Esophagus squamous epithelium (tissue), 5 donors: ENCODE results near the gene MICAL3. TPM values are rescaled to one million over a fixed set of nuclear protein-coding genes. Genes with fewer than 3 reads are reported as not detected.

Source experiments
- DNase-seq: peaks from one replicate; lab custom pipeline; 2025; lab: John Stamatoyannopoulos, UW
- H3K27ac ChIP-seq, 4 donors: fragments of 200-600 bp; sonication (generic); one replicate each; pipeline ENCODE4 v1.5.1; 2016 to 2019; ENCODE audit warnings: mild to moderate bottlenecking in 1 of 4
- H3K27me3 ChIP-seq, 4 donors: fragments of 200-600 bp; sonication (generic); 1 replicate in 3 of 4; 2 replicates in 1 of 4; pipeline versions ENCODE4 v1.5.1 to v1.6.0; 2017 to 2021; ENCODE audit warnings: antibody characterized with exemption in 1 of 4
- H3K36me3 ChIP-seq, 3 donors: fragments of 200-600 bp; sonication (generic); one replicate each; pipeline ENCODE4 v1.5.1; 2016 to 2019
- H3K4me1 ChIP-seq, 3 donors: fragments of 200-600 bp; sonication (generic); one replicate each; pipeline ENCODE4 v1.5.1; 2017 to 2019
- H3K4me3 ChIP-seq, 4 donors: fragments of 200-600 bp; sonication (generic); 1 replicate in 3 of 4; 2 replicates in 1 of 4; pipeline ENCODE4 v1.5.1; 2016 to 2019; ENCODE audit warnings: mild to moderate bottlenecking in 2 of 4, moderate library complexity in 1 of 4
- H3K9me3 ChIP-seq, 3 donors: fragments of 200-600 bp; sonication (generic); one replicate each; pipeline ENCODE4 v1.5.1; 2016 to 2019
- CTCF ChIP-seq, 6 experiments: fragments of 450-650 bp in 4 of 6; fragments of 200-600 bp in 2 of 6; sonication (generic) in 2 of 6; IDR thresholded peaks; one replicate each; pipeline ENCODE4 v1.5.1; 2016 to 2019; ENCODE audit warnings: antibody characterized with exemption in 6 of 6, mild to moderate bottlenecking in 4 of 6, moderate library complexity in 4 of 6
- POLR2A ChIP-seq, 4 donors: fragments of 450-650 bp; IDR thresholded peaks; one replicate each; pipeline ENCODE4 v1.6.1; 2017; ENCODE audit warnings: antibody characterized with exemption in 4 of 4, mild to moderate bottlenecking in 4 of 4, moderate library complexity in 3 of 4
- WGBS, 2 donors: methylation state at CpG; one replicate each; pipeline ENCODE4 v1.1.5; 2018; 5-methylcytosine and 5-hydroxymethylcytosine counted together
- intact Hi-C: fragments of 100-400 bp; cut with DNase I; formaldehyde crosslinking; loops from one replicate; pipeline ENCODE4 v1.15.0; 2022
- total RNA-seq, 4 donors: library from RNA; depleted of rRNA; stranded (reverse); fragments of >200 nt; gene quantifications; one replicate each; pipeline ENCODE4 v1.1.0, GENCODE V29; 2016
- donor health status: DM: yes; HTN: yes; CAD: no.

MICAL3 gene
- total RNA-seq, 4 donors from 2014 or later, result 11.2 to 30.9 (median 15.9) TPM

GRCh38 chr22:18070556-18071306 is 46.4 kb upstream of the MICAL3 start:
- H3K27ac ChIP-seq, result peak overlapping the region in 3 of 4 donors; percentile 24 to 26 (median 26)
- H3K4me3 ChIP-seq, result no peak overlapping the region
- peaks cover 0 to 39% (median 6%) of the 10 kb centered on the region in 3 donors for H3K4me1 ChIP-seq
- no peak for DNase-seq
- intact Hi-C loops, result loop anchor here (10.0 kb wide), 1 partner anchor 176 kb away; no protein-coding TSS in a partner anchor
- WGBS, 2 donors, result 35 to 46% methylated on average over 13 to 14 of the region's 14 CpGs
- no peaks in the 10 kb centered on the region for H3K27me3 ChIP-seq
- H3K36me3 ChIP-seq, result no peaks in the 10 kb centered on the region
- no peaks in the 10 kb centered on the region for H3K9me3 ChIP-seq
- TF ChIP-seq CTCF (IDR thresholded peaks at IDR 0.05) (peak in 2 of 6 experiments; percentile 19 to 40), POLR2A (IDR thresholded peaks at IDR 0.05) (no peak)

GRCh38 chr22:18070041-18070440 is 45.7 kb upstream of the MICAL3 start:
- Histone ChIP-seq H3K36me3 (no peaks in the 10 kb centered on the region), H3K4me3 (no peak overlapping the region), H3K4me1 (peaks cover 0 to 32% (median 6%) of the 10 kb centered on the region in 3 donors), H3K9me3 (no peaks in the 10 kb centered on the region), H3K27ac (peak overlapping the region in 2 of 4 donors; percentile 24 to 26), H3K27me3 (peaks cover 0 to 5% (median 0%) of the 10 kb centered on the region in 4 donors)
- TF ChIP-seq POLR2A (IDR thresholded peaks at IDR 0.05), result no peak
- TF ChIP-seq CTCF (IDR thresholded peaks at IDR 0.05), result no peak
- DNase-seq, result no peak
- intact Hi-C loops, result loop anchor here (10.0 kb wide), 1 partner anchor 175 kb away; no protein-coding TSS in a partner anchor
- 92 to 98% methylated on average over 4 of the region's 4 CpGs for WGBS, 2 donors

DNA sequence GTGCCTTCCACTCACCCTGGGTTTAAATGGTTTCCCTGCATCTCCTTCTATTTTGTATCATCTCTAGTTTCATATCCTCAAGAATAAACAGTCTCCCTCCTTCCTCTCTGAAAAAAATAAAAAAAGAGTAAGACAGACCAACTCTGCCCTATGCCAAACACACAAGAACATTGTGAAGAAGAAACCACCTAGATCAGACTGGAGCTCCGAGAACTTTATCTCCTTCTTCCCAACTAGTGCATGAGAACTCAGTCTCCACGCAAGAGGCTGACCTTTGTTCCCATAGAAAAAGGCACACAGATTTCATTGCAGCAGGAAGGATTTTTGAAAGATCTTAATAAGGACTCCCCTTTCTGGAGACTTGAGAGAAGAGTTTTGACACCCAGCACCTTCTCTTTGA is 44.7 kb upstream of the MICAL3 start:
- intact Hi-C loops, result no loop called here
- Histone ChIP-seq H3K36me3 (no peaks in the 10 kb centered on the region), H3K4me3 (no peak overlapping the region), H3K27me3 (peaks cover 0 to 5% (median 0%) of the 10 kb centered on the region in 4 donors), H3K27ac (peak overlapping the region in 3 of 4 donors; percentile 67 to 85 (median 81)), H3K9me3 (no peaks in the 10 kb centered on the region), H3K4me1 (peaks cover 0 to 32% (median 6%) of the 10 kb centered on the region in 3 donors)
- WGBS, 2 donors, result 68 to 78% methylated on average over 2 of the region's 2 CpGs
- no peak for DNase-seq
- TF ChIP-seq POLR2A (IDR thresholded peaks at IDR 0.05) (no peak), CTCF (IDR thresholded peaks at IDR 0.05) (no peak)

GRCh38 chr22:18068381-18068988 is 44.1 kb upstream of the MICAL3 start:
- H3K4me3 ChIP-seq, result no peak overlapping the region
- TF ChIP-seq CTCF (IDR thresholded peaks at IDR 0.05), result no peak
- H3K27me3 ChIP-seq, result peaks cover 0 to 5% (median 0%) of the 10 kb centered on the region in 4 donors
- H3K27ac ChIP-seq, result peak overlapping the region; percentile 60 to 85 (median 74)
- DNase-seq, result no peak
- 44 to 56% methylated on average over 2 to 3 of the region's 3 CpGs for WGBS, 2 donors
- no peaks in the 10 kb centered on the region for H3K36me3 ChIP-seq
- intact Hi-C loops, result no loop called here
- H3K4me1 ChIP-seq, result peaks cover 0 to 32% (median 6%) of the 10 kb centered on the region in 3 donors
- H3K9me3 ChIP-seq, result no peaks in the 10 kb centered on the region
